ENCODE data around the gene GPR155. TPM values are rescaled to one million over a fixed set of nuclear protein-coding genes. Genes with fewer than 3 reads are reported as not detected.

GPR155 gene
- total RNA-seq, 4 donors from 2014 or later = 18.0 to 45.9 (median 32.2) TPM

DNA sequence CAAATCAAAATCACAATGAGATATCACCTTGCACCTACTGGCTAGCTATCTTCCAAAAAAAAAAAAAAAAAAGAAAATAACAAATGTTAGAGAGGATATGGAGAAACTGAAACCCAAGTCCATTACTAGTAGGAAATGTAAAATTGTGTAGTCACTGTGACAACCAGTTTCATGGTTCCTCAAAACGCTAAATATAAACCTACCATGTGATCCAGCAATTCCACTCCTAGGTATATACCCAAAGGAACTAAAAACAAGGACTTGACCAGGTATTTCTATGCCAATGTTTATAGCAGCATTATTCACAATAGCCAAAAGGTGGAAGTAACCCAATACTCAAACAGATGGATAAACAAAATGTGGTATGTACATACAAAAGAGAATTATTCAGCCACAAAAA is 103.0 kb downstream of the GPR155 start:
- no peak overlapping the region for H3K4me3 ChIP-seq
- no peaks in the 10 kb centered on the region for H3K9me3 ChIP-seq
- ATAC-seq = no peak
- peaks cover 8 to 74% of the 10 kb centered on the region in 2 donors for H3K36me3 ChIP-seq
- no peak overlapping the region for H3K27ac ChIP-seq
- peaks cover 0 to 6% (median 0%) of the 10 kb centered on the region in 3 donors for H3K4me1 ChIP-seq
- H3K27me3 ChIP-seq = no peaks in the 10 kb centered on the region
- TF ChIP-seq POLR2A (IDR thresholded peaks at IDR 0.05) = no peak
- TF ChIP-seq EP300 (IDR thresholded peaks at IDR 0.05) = no peak
- TF ChIP-seq, protein P1, sequence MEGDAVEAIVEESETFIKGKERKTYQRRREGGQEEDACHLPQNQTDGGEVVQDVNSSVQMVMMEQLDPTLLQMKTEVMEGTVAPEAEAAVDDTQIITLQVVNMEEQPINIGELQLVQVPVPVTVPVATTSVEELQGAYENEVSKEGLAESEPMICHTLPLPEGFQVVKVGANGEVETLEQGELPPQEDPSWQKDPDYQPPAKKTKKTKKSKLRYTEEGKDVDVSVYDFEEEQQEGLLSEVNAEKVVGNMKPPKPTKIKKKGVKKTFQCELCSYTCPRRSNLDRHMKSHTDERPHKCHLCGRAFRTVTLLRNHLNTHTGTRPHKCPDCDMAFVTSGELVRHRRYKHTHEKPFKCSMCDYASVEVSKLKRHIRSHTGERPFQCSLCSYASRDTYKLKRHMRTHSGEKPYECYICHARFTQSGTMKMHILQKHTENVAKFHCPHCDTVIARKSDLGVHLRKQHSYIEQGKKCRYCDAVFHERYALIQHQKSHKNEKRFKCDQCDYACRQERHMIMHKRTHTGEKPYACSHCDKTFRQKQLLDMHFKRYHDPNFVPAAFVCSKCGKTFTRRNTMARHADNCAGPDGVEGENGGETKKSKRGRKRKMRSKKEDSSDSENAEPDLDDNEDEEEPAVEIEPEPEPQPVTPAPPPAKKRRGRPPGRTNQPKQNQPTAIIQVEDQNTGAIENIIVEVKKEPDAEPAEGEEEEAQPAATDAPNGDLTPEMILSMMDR (IDR thresholded peaks at IDR 0.05) = no peak
- no peak for TF ChIP-seq POLR2AphosphoS5 (IDR thresholded peaks at IDR 0.05)
- WGBS, 2 donors (ENCODE audit: low coverage in 1 of 2) = 86 to 94% methylated on average over 1 of the region's 1 CpG

Other genes with a start within 250 kb of the GPR155 start
- gene OLA1, start 238.5 kb downstream of the GPR155 start, total RNA-seq = 10 to 100 TPM; 57.1 to 90.4 (median 72.1) TPM
- gene SP9, start 152.1 kb downstream of the GPR155 start, total RNA-seq = not detected
- 10 to 100 TPM; 22.2 to 30.4 (median 26.8) TPM for gene SCRN3, start 91.3 kb downstream of the GPR155 start, total RNA-seq
- gene WIPF1, start 110.8 kb upstream of the GPR155 start, total RNA-seq = 10 to 100 TPM; 32.2 to 50.4 (median 44.2) TPM

All from gastroesophageal sphincter (tissue), 4 donors.